Left renal cortex interstitium (tissue), 4 donors: ENCODE results near the gene FAM184A. TPM values are rescaled to one million over a fixed set of nuclear protein-coding genes. Genes with fewer than 3 reads are reported as not detected.

Experiments used
- DNase-seq, 4 donors: peaks; one replicate each; pipeline ENCODE4 v3.0.0-alpha.2; 2013; ENCODE audit warnings: low read depth in 4 of 4, low spot score in 2 of 4, missing footprints in 1 of 4
- polyA plus RNA-seq, 4 donors: library from polyadenylated mRNA; unstranded; fragments of 120-200 nt; gene quantifications; one replicate each; pipeline ENCODE4 v1.2.1, GENCODE V29; 2013; ENCODE audit not compliant: insufficient read length in 4 of 4

The FAM184A gene
- polyA plus RNA-seq, 4 donors: 8.2 to 12.9 (median 9.6) TPM

- no peak for DNase-seq
Measured at GRCh38 chr6:118974790-118975189, 103.7 kb downstream of the FAM184A start.

- DNase-seq: no peak
Measured at GRCh38 chr6:118971682-118972081, 106.8 kb downstream of the FAM184A start.

- DNase-seq: no peak
Measured at GRCh38 chr6:118970866-118971265, 107.6 kb downstream of the FAM184A start.

- peak in 1 of 4 donors; percentile 38 for DNase-seq
Measured at GRCh38 chr6:118968416-118968815, 110.0 kb downstream of the FAM184A start.

- DNase-seq: no peak
Measured at GRCh38 chr6:118967239-118967638, 111.2 kb downstream of the FAM184A start.

- no peak for DNase-seq
Measured at GRCh38 chr6:118965843-118966370, 112.6 kb downstream of the FAM184A start.

- DNase-seq: no peak
Measured at GRCh38 chr6:118965371-118965770, 113.1 kb downstream of the FAM184A start.

- DNase-seq: no peak
Measured at GRCh38 chr6:118963003-118963402, 115.5 kb downstream of the FAM184A start.

- DNase-seq: no peak
Measured at GRCh38 chr6:118959903-118960302, 118.6 kb downstream of the FAM184A start.

- DNase-seq: no peak
Measured at GRCh38 chr6:118953391-118953790, 125.1 kb downstream of the FAM184A start.

- DNase-seq: no peak
Measured at GRCh38 chr6:118952683-118953082, 125.8 kb downstream of the FAM184A start.

GRCh38 chr6:118945217-118945616 lies 133.2 kb downstream of the FAM184A start:
- no peak for DNase-seq

- no peak for DNase-seq
Measured at GRCh38 chr6:118940770-118941169, 137.7 kb downstream of the FAM184A start.

GRCh38 chr6:118939683-118940082 lies 138.8 kb downstream of the FAM184A start:
- DNase-seq: no peak

GRCh38 chr6:118935978-118936703 lies 142.3 kb downstream of the FAM184A start:
- DNase-seq: no peak

GRCh38 chr6:118935331-118935668 lies 143.2 kb downstream of the FAM184A start:
- DNase-seq: peak in 1 of 4 donors; percentile 36

GRCh38 chr6:118934461-118935330 lies 143.8 kb downstream of the FAM184A start, which contains the start of gene MCM9:
Gene MCM9 (minus strand): TSS chr6:118935159. CDS start chr6:118931723, 3,436 bp downstream.
- DNase-seq: peak; percentile 67 to 83 (median 73)

GRCh38 chr6:118933855-118934460 lies 144.5 kb downstream of the FAM184A start:
- no peak for DNase-seq

GRCh38 chr6:118932421-118932820 lies 146.0 kb downstream of the FAM184A start:
- DNase-seq: no peak

GRCh38 chr6:118931436-118931835 lies 147.0 kb downstream of the FAM184A start:
- no peak for DNase-seq

GRCh38 chr6:118930680-118931079 lies 147.8 kb downstream of the FAM184A start:
- DNase-seq: no peak
